ENCODE measurements around the gene IFNAR2. TPM values are rescaled to one million over a fixed set of nuclear protein-coding genes. Genes with fewer than 3 reads are reported as not detected.
A peak's percentile ranks its signal among the peaks of the same experiment; 100 is the strongest.

IFNAR2 gene
- total and polyA plus RNA-seq, 8 donors, result 4.0 to 26.8 (median 8.0) TPM

DNA sequence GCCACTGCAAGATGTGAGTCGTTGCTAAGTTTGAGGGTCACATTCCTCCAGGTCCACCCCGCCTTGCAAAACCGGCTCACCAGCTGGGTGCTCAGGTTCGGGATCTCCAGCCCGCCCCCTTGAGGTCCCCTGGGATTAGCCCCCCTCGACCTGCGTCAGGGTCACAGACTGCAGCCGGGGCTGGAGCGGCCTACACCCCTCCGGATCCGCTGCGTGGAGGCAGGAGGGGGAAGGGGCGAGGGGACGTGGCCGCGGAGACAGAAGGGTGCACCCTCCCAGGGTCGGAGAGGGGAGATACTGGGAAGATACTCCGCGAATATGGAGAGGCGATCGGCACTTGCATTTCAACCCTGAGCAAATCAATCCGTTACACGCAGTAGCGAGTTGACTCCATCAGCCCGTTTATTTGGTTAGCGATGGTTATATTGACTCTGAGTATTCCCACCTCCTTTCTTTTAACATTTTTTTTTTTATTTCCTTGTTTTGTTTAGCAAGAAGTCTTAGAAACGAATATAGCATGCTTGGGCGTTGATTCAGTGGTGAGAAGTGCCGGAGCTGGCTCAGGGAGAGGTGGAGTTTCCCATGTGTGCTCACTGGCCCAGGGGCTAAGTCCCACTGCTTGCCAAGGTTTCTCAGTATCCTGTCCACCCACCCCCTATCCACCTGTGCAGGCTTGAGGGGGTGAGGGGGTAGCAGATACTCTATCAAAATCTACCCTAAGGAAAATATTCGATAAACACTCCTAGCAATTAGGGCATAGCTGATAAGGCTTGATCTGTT, 997 bp downstream of the IFNAR2 start:
- DNase-seq, result peak in 5 of 6 donors; percentile 34 to 65 (median 50)
- intact Hi-C loops (cut with DNase I), result no loop called here

GRCh38 chr21:33231526-33231925, 1.8 kb downstream of the IFNAR2 start:
- DNase-seq, result no peak
- FAIRE-seq, result no peak
- intact Hi-C loops (cut with DNase I), result no loop called here
- H3K4me1 ChIP-seq, result peaks cover 0 to 14% (median 4%) of the 10 kb centered on the region in 3 donors
- TF ChIP-seq CTCF (IDR thresholded peaks at IDR 0.05), result no peak
- no peak for ATAC-seq
- no peaks in the 10 kb centered on the region for H3K27me3 ChIP-seq
- H3K4me3 ChIP-seq, result peak overlapping the region in 2 of 4 donors; percentile 57 to 91
- H3K27ac ChIP-seq, result peak overlapping the region in 2 of 4 donors; percentile 84 to 94
- H3K36me3 ChIP-seq, result no peaks in the 10 kb centered on the region
- 80 to 85% methylated on average over 8 of the region's 8 CpGs for WGBS, 2 donors
- H3K9me3 ChIP-seq, result no peaks in the 10 kb centered on the region

More for the DNA sequence above, 997 bp downstream of the IFNAR2 start:
- ATAC-seq (peak; percentile 36 to 69 (median 52)), FAIRE-seq (no peak)
- 1% methylated on average over 29 to 30 of the region's 30 CpGs for WGBS, 2 donors
- TF ChIP-seq CTCF (IDR thresholded peaks at IDR 0.05), result no peak
- Histone ChIP-seq H3K27ac (peak overlapping the region; percentile 68 to 94 (median 84)), H3K4me3 (peak overlapping the region; percentile 57 to 98 (median 94)), H3K9me3 (no peaks in the 10 kb centered on the region), H3K36me3 (no peaks in the 10 kb centered on the region), H3K4me1 (peaks cover 0 to 14% (median 4%) of the 10 kb centered on the region in 3 donors), H3K27me3 (no peaks in the 10 kb centered on the region)

DNA sequence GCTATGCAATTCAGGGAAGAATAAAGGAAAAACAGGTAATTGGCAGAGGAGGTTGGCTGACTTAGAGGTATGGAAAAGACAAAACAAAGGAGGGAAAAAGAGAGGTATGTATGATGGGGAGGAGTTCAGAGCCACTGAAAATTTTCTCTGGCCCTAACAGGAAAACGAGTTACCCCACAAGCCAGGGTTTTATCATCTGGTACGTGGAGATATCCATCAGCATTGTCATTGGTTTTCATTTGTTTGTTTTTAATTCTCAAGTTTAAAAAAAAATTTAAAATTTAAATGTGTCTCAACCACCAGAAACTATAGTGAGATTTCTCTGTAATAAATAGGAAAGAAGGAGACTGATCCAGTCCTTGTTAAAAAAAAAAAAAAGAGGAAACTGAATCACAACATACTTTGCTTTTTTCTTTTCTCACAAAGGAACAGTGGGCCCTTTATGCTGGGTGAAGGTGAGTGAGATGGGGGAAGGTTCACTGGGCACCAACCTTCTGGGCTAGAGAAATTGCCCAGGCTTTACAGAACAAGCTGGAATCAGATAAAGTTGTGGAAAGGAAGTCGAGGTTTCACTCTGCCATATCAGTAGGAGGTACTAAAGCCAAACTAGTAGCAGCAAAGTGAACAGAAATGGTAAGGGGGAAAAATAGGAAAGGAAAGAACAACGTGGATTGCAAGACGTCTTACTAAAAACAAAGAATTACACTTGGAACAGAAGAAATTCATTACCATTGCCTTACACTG, 2.7 kb downstream of the IFNAR2 start:
- FAIRE-seq, result no peak
- Histone ChIP-seq H3K4me1 (peaks cover 0 to 14% (median 4%) of the 10 kb centered on the region in 3 donors), H3K27ac (peak overlapping the region in 2 of 4 donors; percentile 44 to 84)

GRCh38 chr21:33234635-33235520, 5.1 kb downstream of the IFNAR2 start:
- intact Hi-C loops (cut with DNase I), result no loop called here
- ATAC-seq, result no peak
- H3K27me3 ChIP-seq, result no peaks in the 10 kb centered on the region
- H3K9me3 ChIP-seq, result no peaks in the 10 kb centered on the region
- WGBS, 2 donors, result 75 to 76% methylated on average over 3 of the region's 3 CpGs
- TF ChIP-seq CTCF (IDR thresholded peaks at IDR 0.05), result no peak
- no peak overlapping the region for H3K27ac ChIP-seq
- DNase-seq, result no peak
- peaks cover 0 to 9% (median 0%) of the 10 kb centered on the region in 3 donors for H3K4me1 ChIP-seq
- H3K36me3 ChIP-seq, result no peaks in the 10 kb centered on the region
- no peak for FAIRE-seq
- H3K4me3 ChIP-seq, result no peak overlapping the region

More for the DNA sequence above, 2.7 kb downstream of the IFNAR2 start:
- ATAC-seq (no peak), DNase-seq (peak in 1 of 6 donors; percentile 9)
- TF ChIP-seq CTCF (IDR thresholded peaks at IDR 0.05), result no peak
- intact Hi-C loops (cut with DNase I), result no loop called here
- 42 to 47% methylated on average over 5 of the region's 5 CpGs for WGBS, 2 donors
- no peaks in the 10 kb centered on the region for H3K27me3 ChIP-seq
- H3K9me3 ChIP-seq, result no peaks in the 10 kb centered on the region
- no peaks in the 10 kb centered on the region for H3K36me3 ChIP-seq
- no peak overlapping the region for H3K4me3 ChIP-seq

Data from pancreas (tissue), 10 donors.